GM04503 (cell line): ENCODE results near the gene SIGLEC9.
A peak's percentile ranks its signal among the peaks of the same experiment; 100 is the strongest.

Experiments
- DNase-seq: peaks from one replicate; pipeline ENCODE4 v3.0.0-alpha.2; 2012; ENCODE audit warnings: low read depth

The SIGLEC9 gene

GRCh38 chr19:51097166-51097738, 27.5 kb upstream of the SIGLEC9 start:
- DNase-seq = peak; percentile 7

- no peak for DNase-seq
These were observed 26.9 kb upstream of the SIGLEC9 start for GRCh38 chr19:51097796-51098195.

GRCh38 chr19:51098365-51099046, 26.2 kb upstream of the SIGLEC9 start:
- no peak for DNase-seq

- DNase-seq = no peak
These were observed 25.7 kb upstream of the SIGLEC9 start for GRCh38 chr19:51099047-51099382.

GRCh38 chr19:51100601-51101000, 24.1 kb upstream of the SIGLEC9 start:
- DNase-seq = no peak

GRCh38 chr19:51101171-51101865, 23.4 kb upstream of the SIGLEC9 start:
- DNase-seq = no peak

GRCh38 chr19:51102991-51103390, 21.7 kb upstream of the SIGLEC9 start:
- DNase-seq = no peak

GRCh38 chr19:51103926-51104341, 20.8 kb upstream of the SIGLEC9 start:
- DNase-seq = no peak

GRCh38 chr19:51107406-51108065, 17.2 kb upstream of the SIGLEC9 start:
- DNase-seq = no peak

- peak; percentile 95 for DNase-seq
These were observed 16.5 kb upstream of the SIGLEC9 start, which contains the start of gene CTU1 for GRCh38 chr19:51108066-51108804. TSS of gene CTU1 (minus strand) at chr19:51108409. CDS start at chr19:51104569, 3,840 bp downstream.

- no peak for DNase-seq
These were observed 15.9 kb upstream of the SIGLEC9 start for GRCh38 chr19:51108805-51109146.

- DNase-seq = no peak
These were observed 14.1 kb upstream of the SIGLEC9 start for GRCh38 chr19:51110666-51110971.

- DNase-seq = no peak
These were observed 13.1 kb upstream of the SIGLEC9 start for GRCh38 chr19:51111606-51112005.

GRCh38 chr19:51114087-51114729, 10.5 kb upstream of the SIGLEC9 start:
- DNase-seq = no peak

- DNase-seq = no peak
These were observed 7.9 kb upstream of the SIGLEC9 start for GRCh38 chr19:51116736-51117286.

GRCh38 chr19:51119101-51119500, 5.6 kb upstream of the SIGLEC9 start:
- no peak for DNase-seq

- no peak for DNase-seq
These were observed 5.1 kb upstream of the SIGLEC9 start for GRCh38 chr19:51119611-51120010.

- no peak for DNase-seq
These were observed 4.5 kb upstream of the SIGLEC9 start for GRCh38 chr19:51120160-51120559.

- no peak for DNase-seq
These were observed 3.4 kb upstream of the SIGLEC9 start for GRCh38 chr19:51121257-51121656.

- no peak for DNase-seq
These were observed 2.4 kb upstream of the SIGLEC9 start for GRCh38 chr19:51122112-51122981.

GRCh38 chr19:51123381-51123800, 1.3 kb upstream of the SIGLEC9 start:
- no peak for DNase-seq
